ENCODE measurements around the gene ADAMTSL2.

ADAMTSL2 gene

GRCh38 chr9:133536080-133536479, 1.6 kb downstream of the ADAMTSL2 start:
- no peak for DNase-seq

- DNase-seq: no peak
Measured at GRCh38 chr9:133536536-133536935, 2.0 kb downstream of the ADAMTSL2 start.

GRCh38 chr9:133537257-133537656, 2.8 kb downstream of the ADAMTSL2 start:
- DNase-seq: no peak

GRCh38 chr9:133538176-133538575, 3.7 kb downstream of the ADAMTSL2 start:
- no peak for DNase-seq

GRCh38 chr9:133538851-133539833, 4.6 kb downstream of the ADAMTSL2 start:
- no peak for DNase-seq

GRCh38 chr9:133539991-133540697, 5.6 kb downstream of the ADAMTSL2 start:
- no peak for DNase-seq

- DNase-seq: no peak
Measured at GRCh38 chr9:133540698-133541025, 6.2 kb downstream of the ADAMTSL2 start.

GRCh38 chr9:133542002-133542401, 7.5 kb downstream of the ADAMTSL2 start:
- no peak for DNase-seq

- DNase-seq: no peak
Measured at GRCh38 chr9:133543772-133544467, 9.4 kb downstream of the ADAMTSL2 start.

- no peak for DNase-seq
Measured at GRCh38 chr9:133545494-133546286, 11.2 kb downstream of the ADAMTSL2 start.

- no peak for DNase-seq
Measured at GRCh38 chr9:133546287-133546680, 11.8 kb downstream of the ADAMTSL2 start.

GRCh38 chr9:133547116-133547515, 12.6 kb downstream of the ADAMTSL2 start:
- no peak for DNase-seq

- no peak for DNase-seq
Measured at GRCh38 chr9:133551446-133551845, 16.9 kb downstream of the ADAMTSL2 start.

- DNase-seq: no peak
Measured at GRCh38 chr9:133552236-133552635, 17.7 kb downstream of the ADAMTSL2 start.

- DNase-seq: no peak
Measured at GRCh38 chr9:133553123-133553522, 18.6 kb downstream of the ADAMTSL2 start.

GRCh38 chr9:133553973-133554713, 19.6 kb downstream of the ADAMTSL2 start:
- DNase-seq: no peak

GRCh38 chr9:133554729-133555128, 20.2 kb downstream of the ADAMTSL2 start:
- no peak for DNase-seq

- DNase-seq: no peak
Measured at GRCh38 chr9:133556354-133556753, 21.9 kb downstream of the ADAMTSL2 start.

GRCh38 chr9:133557581-133557980, 23.1 kb downstream of the ADAMTSL2 start:
- no peak for DNase-seq

GRCh38 chr9:133558191-133559126, 24.0 kb downstream of the ADAMTSL2 start:
- DNase-seq: no peak

GRCh38 chr9:133560311-133560710, 25.8 kb downstream of the ADAMTSL2 start:
- no peak for DNase-seq
